ENCODE measurements around the gene TGFB2.

The TGFB2 gene

DNA sequence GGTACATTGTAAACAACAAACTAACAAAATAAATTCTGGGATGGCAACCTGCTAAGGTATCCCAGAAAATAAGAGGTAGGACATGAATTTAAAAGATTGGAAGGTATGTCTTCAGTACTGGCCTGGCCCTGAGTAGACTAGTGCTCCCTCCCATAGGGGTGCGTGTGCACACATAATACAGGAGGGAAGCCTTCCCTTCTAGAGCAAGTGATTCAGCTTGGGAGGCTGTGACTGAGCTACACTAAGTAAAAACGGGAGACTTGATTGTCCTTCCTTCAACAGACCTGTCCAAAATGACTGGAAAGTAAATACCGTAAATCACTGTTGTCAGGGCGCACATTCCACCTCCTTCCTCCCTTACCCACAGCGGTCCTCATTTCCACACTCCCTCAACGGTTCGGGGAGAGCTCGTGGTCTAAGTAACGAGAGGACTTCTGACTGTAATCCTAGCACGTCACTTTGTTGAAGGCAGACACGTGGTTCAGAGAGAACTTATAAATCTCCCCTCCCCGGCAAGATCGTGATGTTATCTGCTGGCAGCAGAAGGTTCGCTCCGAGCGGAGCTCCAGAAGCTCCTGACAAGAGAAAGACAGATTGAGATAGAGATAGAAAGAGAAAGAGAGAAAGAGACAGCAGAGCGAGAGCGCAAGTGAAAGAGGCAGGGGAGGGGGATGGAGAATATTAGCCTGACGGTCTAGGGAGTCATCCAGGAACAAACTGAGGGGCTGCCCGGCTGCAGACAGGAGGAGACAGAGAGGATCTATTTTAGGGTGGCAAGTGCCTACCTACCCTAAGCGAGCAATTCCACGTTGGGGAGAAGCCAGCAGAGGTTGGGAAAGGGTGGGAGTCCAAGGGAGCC, at the start of gene TGFB2:
Gene TGFB2, plus strand, starts transcription at position 523 of the 859 bp plus-strand sequence. CDS start 1,366 bp downstream, outside the sequence.
- Histone ChIP-seq H3K4me1 (ENCODE audit: insufficient read depth, low read length) (no peaks in the 10 kb centered on the region), H3K9ac (ENCODE audit: low read depth, low read length) (no peak within 1 kb of the TSS), H3K4me3 (ENCODE audit: low read depth in 1 of 2, low read length in 2 of 2) (no peak within 1 kb of the TSS), H3K79me2 (ENCODE audit: insufficient read depth, low read length) (no peaks in the 10 kb centered on the region), H3K36me3 (ENCODE audit: insufficient read depth, low read length) (no peaks in the 10 kb centered on the region), H3K27me3 (ENCODE audit: insufficient read depth, low read length, poor library complexity) (no peaks in the 10 kb centered on the region), H3K4me2 (ENCODE audit: insufficient read depth, low read length) (no peak within 1 kb of the TSS), H3K9me3 (ENCODE audit: insufficient read depth, low read length, severe bottlenecking) (no peaks in the 10 kb centered on the region), H4K20me1 (ENCODE audit: insufficient read depth, low read length) (no peaks in the 10 kb centered on the region), H2AFZ (ENCODE audit: low read depth, low read length) (no peak within 1 kb of the TSS), H3K27ac (ENCODE audit: low read length) (no peak within 1 kb of the TSS)
- TF ChIP-seq CTCF (IDR thresholded peaks at IDR 0.05; ENCODE audit: borderline replicate concordance, extremely low read depth, low read length, poor library complexity, severe bottlenecking) (no peak), EZH2 (IDR thresholded peaks at IDR 0.05; ENCODE audit: borderline replicate concordance, low read depth, low read length, severe bottlenecking) (no peak)
- DNase-seq = no peak
- no peak; the same call in 2 of the 3 replicates for ATAC-seq (ENCODE audit: insufficient read depth, low read depth)

GRCh38 chr1:218296162-218296561, 49.0 kb upstream of the TGFB2 start:
- no peak overlapping the region for H3K4me2 ChIP-seq (ENCODE audit: insufficient read depth, low read length)
- no peaks in the 10 kb centered on the region for H3K9me3 ChIP-seq (ENCODE audit: insufficient read depth, low read length, severe bottlenecking)
- peaks cover 6% of the 10 kb centered on the region; the same call in 1 of the 2 replicates for H4K20me1 ChIP-seq (ENCODE audit: insufficient read depth, low read length)
- no peak overlapping the region for H2AFZ ChIP-seq (ENCODE audit: low read depth, low read length)
- H3K4me1 ChIP-seq (ENCODE audit: insufficient read depth, low read length) = no peaks in the 10 kb centered on the region
- no peak overlapping the region for H3K27ac ChIP-seq (ENCODE audit: low read length)
- H3K27me3 ChIP-seq (ENCODE audit: insufficient read depth, low read length, poor library complexity) = no peaks in the 10 kb centered on the region
- H3K79me2 ChIP-seq (ENCODE audit: insufficient read depth, low read length) = peaks cover 8% of the 10 kb centered on the region; the same call in 1 of the 2 replicates
- TF ChIP-seq CTCF (IDR thresholded peaks at IDR 0.05; ENCODE audit: borderline replicate concordance, extremely low read depth, low read length, poor library complexity, severe bottlenecking) (no peak), EZH2 (IDR thresholded peaks at IDR 0.05; ENCODE audit: borderline replicate concordance, low read depth, low read length, severe bottlenecking) (no peak)
- H3K36me3 ChIP-seq (ENCODE audit: insufficient read depth, low read length) = no peaks in the 10 kb centered on the region
- H3K9ac ChIP-seq (ENCODE audit: low read depth, low read length) = no peak overlapping the region
- ATAC-seq (ENCODE audit: insufficient read depth, low read depth) (no peak), DNase-seq (no peak)
- H3K4me3 ChIP-seq (ENCODE audit: low read depth in 1 of 2, low read length in 2 of 2) = no peak overlapping the region

GRCh38 chr1:218297461-218297860, 47.7 kb upstream of the TGFB2 start:
- peaks cover 6% of the 10 kb centered on the region; the same call in 1 of the 2 replicates for H4K20me1 ChIP-seq (ENCODE audit: insufficient read depth, low read length)
- ATAC-seq (ENCODE audit: insufficient read depth, low read depth) = no peak
- H3K27me3 ChIP-seq (ENCODE audit: insufficient read depth, low read length, poor library complexity) = no peaks in the 10 kb centered on the region
- TF ChIP-seq EZH2 (IDR thresholded peaks at IDR 0.05; ENCODE audit: borderline replicate concordance, low read depth, low read length, severe bottlenecking) (no peak), CTCF (IDR thresholded peaks at IDR 0.05; ENCODE audit: borderline replicate concordance, extremely low read depth, low read length, poor library complexity, severe bottlenecking) (no peak)
- H3K4me3 ChIP-seq (ENCODE audit: low read depth in 1 of 2, low read length in 2 of 2) = no peak overlapping the region
- no peak overlapping the region for H3K9ac ChIP-seq (ENCODE audit: low read depth, low read length)
- no peak for DNase-seq
- no peaks in the 10 kb centered on the region for H3K36me3 ChIP-seq (ENCODE audit: insufficient read depth, low read length)
- H3K79me2 ChIP-seq (ENCODE audit: insufficient read depth, low read length) = peaks cover 4% of the 10 kb centered on the region; the same call in 1 of the 2 replicates
- no peak overlapping the region for H3K4me2 ChIP-seq (ENCODE audit: insufficient read depth, low read length)
- H3K27ac ChIP-seq (ENCODE audit: low read length) = no peak overlapping the region
- no peaks in the 10 kb centered on the region for H3K4me1 ChIP-seq (ENCODE audit: insufficient read depth, low read length)
- no peaks in the 10 kb centered on the region for H3K9me3 ChIP-seq (ENCODE audit: insufficient read depth, low read length, severe bottlenecking)
- no peak overlapping the region for H2AFZ ChIP-seq (ENCODE audit: low read depth, low read length)

Data from DND-41 (cell line).